Measurements from ENCODE around the gene ITGAE. TPM values are rescaled to one million over a fixed set of nuclear protein-coding genes. Genes with fewer than 3 reads are reported as not detected.

The ITGAE gene, protein sequence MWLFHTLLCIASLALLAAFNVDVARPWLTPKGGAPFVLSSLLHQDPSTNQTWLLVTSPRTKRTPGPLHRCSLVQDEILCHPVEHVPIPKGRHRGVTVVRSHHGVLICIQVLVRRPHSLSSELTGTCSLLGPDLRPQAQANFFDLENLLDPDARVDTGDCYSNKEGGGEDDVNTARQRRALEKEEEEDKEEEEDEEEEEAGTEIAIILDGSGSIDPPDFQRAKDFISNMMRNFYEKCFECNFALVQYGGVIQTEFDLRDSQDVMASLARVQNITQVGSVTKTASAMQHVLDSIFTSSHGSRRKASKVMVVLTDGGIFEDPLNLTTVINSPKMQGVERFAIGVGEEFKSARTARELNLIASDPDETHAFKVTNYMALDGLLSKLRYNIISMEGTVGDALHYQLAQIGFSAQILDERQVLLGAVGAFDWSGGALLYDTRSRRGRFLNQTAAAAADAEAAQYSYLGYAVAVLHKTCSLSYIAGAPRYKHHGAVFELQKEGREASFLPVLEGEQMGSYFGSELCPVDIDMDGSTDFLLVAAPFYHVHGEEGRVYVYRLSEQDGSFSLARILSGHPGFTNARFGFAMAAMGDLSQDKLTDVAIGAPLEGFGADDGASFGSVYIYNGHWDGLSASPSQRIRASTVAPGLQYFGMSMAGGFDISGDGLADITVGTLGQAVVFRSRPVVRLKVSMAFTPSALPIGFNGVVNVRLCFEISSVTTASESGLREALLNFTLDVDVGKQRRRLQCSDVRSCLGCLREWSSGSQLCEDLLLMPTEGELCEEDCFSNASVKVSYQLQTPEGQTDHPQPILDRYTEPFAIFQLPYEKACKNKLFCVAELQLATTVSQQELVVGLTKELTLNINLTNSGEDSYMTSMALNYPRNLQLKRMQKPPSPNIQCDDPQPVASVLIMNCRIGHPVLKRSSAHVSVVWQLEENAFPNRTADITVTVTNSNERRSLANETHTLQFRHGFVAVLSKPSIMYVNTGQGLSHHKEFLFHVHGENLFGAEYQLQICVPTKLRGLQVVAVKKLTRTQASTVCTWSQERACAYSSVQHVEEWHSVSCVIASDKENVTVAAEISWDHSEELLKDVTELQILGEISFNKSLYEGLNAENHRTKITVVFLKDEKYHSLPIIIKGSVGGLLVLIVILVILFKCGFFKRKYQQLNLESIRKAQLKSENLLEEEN
- polyA plus RNA-seq (2011; rRNA removed) (154 and 165 TPM in 2 replicates), polyA plus RNA-seq (2017; fragmentation: RNase III; extraction: RNeasy Plus Mini Kit Qiagen cat#74134 plus additional on column Dnase treatment) (151 to 158 TPM (median 156 TPM) in 3 replicates), polyA minus RNA-seq (2011; rRNA and poly(A)+ RNA removed) (13.0 and 13.7 TPM in 2 replicates)
- polyA plus RNA-seq (2012; cell fraction: cytosol; rRNA removed): 89.1 and 107 TPM in 2 replicates
- polyA plus RNA-seq (2012; cell fraction: nucleus; rRNA removed): 30.4 and 35.7 TPM in 2 replicates

DNA sequence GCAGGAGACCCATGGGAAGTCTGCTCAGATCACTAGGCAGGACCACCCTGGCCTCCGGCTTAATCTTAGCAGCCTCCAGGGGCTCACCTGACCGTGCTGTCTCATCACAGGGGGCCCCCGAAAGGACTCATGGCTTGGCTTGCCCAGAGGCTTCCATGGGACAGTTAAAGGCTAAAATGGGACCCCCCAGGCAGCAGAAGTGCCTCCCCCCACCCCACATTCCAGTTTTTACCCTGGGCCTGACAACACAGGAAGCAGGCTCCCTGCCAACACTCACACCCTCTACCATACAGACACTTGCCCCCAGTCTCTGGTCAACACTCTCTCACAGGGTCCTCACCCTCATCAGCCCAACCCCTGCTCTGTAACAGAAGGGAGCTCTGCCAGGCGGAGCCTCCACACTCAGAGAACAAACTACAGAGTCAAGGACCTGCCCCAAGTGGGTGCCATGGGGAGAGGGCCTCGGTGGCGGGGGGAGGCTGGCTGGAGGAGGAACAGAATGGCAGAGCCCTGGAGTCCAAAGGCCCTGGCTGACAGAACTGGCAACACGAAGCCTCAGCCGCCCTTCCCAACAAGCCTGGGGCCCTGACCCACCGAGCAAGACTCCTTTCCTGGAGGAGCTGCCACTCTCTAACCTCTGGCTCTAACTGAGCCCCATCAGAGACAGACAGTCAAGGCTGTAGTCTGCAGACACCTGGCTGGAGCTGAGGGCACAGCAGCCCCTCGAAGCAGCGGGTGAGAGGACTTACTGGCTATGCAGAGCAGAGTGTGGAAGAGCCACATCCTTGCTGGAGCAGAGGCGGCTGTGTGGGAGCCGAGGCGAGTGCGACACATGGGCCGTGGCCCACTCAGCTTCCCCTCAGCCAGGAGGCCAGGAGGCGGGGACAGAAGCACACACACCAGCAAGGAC lies at the start of gene ITGAE:
Gene ITGAE (minus strand): TSS at position 827 of the 910 bp plus-strand sequence. CDS start 44 bp downstream, at position 783.
- Histone ChIP-seq H3K4me2 (no peak within 1 kb of the TSS), H3K27ac (peak within 1 kb of the TSS in 1 of 2 experiments; percentile 4; a peak in 2 of 6 replicates), H3K4me3 (no peak within 1 kb of the TSS), H3K4me1 (peaks cover 24% of the 10 kb centered on the region; the same call in 2 of the 3 replicates), H3K9me3 (no peaks in the 10 kb centered on the region)
- TF ChIP-seq NPAS2 (CRISPR knock-in tag; IDR thresholded peaks at IDR 0.05; ENCODE audit: borderline replicate concordance): no peak
- no peak for TF ChIP-seq POLR2AphosphoS2 (conservative IDR thresholded peaks at IDR 0.05; ENCODE audit: low read length)
- no peak for TF ChIP-seq CHD4 (IDR thresholded peaks at IDR 0.05; ENCODE audit: borderline replicate concordance)
- TF ChIP-seq ZC3H11A (IDR thresholded peaks at IDR 0.05): no peak
- TF ChIP-seq, protein P1, sequence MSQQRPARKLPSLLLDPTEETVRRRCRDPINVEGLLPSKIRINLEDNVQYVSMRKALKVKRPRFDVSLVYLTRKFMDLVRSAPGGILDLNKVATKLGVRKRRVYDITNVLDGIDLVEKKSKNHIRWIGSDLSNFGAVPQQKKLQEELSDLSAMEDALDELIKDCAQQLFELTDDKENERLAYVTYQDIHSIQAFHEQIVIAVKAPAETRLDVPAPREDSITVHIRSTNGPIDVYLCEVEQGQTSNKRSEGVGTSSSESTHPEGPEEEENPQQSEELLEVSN (IDR thresholded peaks at IDR 0.05; ENCODE audit: borderline replicate concordance, low read depth): no peak
- no peak for TF ChIP-seq HOXB5 (CRISPR knock-in tag; IDR thresholded peaks at IDR 0.05)
- TF ChIP-seq, protein P2, sequence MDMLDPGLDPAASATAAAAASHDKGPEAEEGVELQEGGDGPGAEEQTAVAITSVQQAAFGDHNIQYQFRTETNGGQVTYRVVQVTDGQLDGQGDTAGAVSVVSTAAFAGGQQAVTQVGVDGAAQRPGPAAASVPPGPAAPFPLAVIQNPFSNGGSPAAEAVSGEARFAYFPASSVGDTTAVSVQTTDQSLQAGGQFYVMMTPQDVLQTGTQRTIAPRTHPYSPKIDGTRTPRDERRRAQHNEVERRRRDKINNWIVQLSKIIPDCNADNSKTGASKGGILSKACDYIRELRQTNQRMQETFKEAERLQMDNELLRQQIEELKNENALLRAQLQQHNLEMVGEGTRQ (IDR thresholded peaks at IDR 0.05): no peak
- TF ChIP-seq PHF8 (IDR thresholded peaks at IDR 0.05; ENCODE audit: borderline replicate concordance, low read depth): no peak
- TF ChIP-seq RNF2 (IDR thresholded peaks at IDR 0.05; ENCODE audit: borderline replicate concordance, low read depth): no peak
- no peak for FAIRE-seq
- WGBS (ENCODE audit: missing lambda C conversion rate): 85% methylated on average over 17 of the region's 17 CpGs
- DNase-seq (ENCODE audit: low read depth in 1 of 2, low spot score in 1 of 2): no peak
- ChIA-PET CTCF (interaction anchor here (0.6 to 3.1 kb wide), 10 partner anchors 9 to 327 kb away, joined by 3 to 29 read pairs (median 4); no protein-coding TSS in a partner anchor), POLR2A (no interaction called here)
- ATAC-seq: no peak; a peak in 1 of 6 replicates

DNA sequence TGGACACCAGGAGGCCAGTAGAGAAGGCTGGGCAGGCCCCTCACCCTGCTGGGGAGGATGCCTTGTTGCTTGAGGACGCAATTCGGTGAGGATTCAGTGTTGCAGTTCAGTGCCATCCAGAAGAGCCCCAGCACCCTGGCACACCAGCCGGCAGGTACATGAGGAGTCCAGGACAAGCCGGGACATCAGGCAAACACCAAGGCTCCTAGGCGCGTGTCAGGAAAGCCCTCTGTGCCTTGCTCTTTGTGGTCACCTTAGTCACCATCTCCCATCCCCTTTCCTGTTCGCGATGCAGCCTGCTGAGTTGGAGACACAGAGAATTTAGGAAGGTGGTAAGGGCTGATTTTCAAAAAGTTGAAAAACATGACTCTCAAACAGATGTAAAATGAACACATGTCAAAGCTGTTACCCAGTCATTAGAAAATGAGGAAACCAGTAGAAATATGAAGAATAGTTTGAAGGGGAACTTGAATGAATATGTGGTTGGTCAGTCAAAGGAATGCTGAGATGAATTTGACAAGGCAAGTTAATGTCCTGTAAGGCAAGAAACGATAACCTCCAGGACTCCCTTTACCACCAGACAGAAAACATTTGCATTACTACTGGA lies 47.3 kb upstream of the ITGAE start:
- no peak for FAIRE-seq
- Histone ChIP-seq H3K4me1 (peaks cover 17% of the 10 kb centered on the region), H3K27ac (no peak overlapping the region), H3K4me2 (no peak overlapping the region), H3K9me3 (no peaks in the 10 kb centered on the region), H3K4me3 (no peak overlapping the region)
- TF ChIP-seq CBX2 (IDR thresholded peaks at IDR 0.05; ENCODE audit: borderline replicate concordance, low read depth) (no peak), MAFK (IDR thresholded peaks at IDR 0.05; ENCODE audit: partially characterized antibody) (no peak), ZSCAN20 (CRISPR knock-in tag; IDR thresholded peaks at IDR 0.05) (no peak), MAZ (IDR thresholded peaks at IDR 0.05; ENCODE audit: borderline replicate concordance, low read depth, low read length) (no peak), TP53 (CRISPR knock-in tag; IDR thresholded peaks at IDR 0.05) (no peak), SREBF2 (IDR thresholded peaks at IDR 0.05) (no peak), ZNF302 (CRISPR knock-in tag; IDR thresholded peaks at IDR 0.05) (no peak), CBX8 (IDR thresholded peaks at IDR 0.05) (no peak), CHD2 (IDR thresholded peaks at IDR 0.05; ENCODE audit: low read length, partially characterized antibody) (no peak), RCOR1 (IDR thresholded peaks at IDR 0.05; ENCODE audit: low read depth, low read length) (no peak), RFX5 (IDR thresholded peaks at IDR 0.05) (no peak), JUNB (IDR thresholded peaks at IDR 0.05) (no peak), HOXB5 (CRISPR knock-in tag; IDR thresholded peaks at IDR 0.05) (no peak), EHF (CRISPR knock-in tag; IDR thresholded peaks at IDR 0.05) (no peak)
- ChIA-PET POLR2A (no interaction called here), CTCF (interaction anchor here (1.5 to 11.3 kb wide), 5 partner anchors 13 to 112 kb away, joined by 4 to 224 read pairs (median 72); partner anchors contain the start of gene P2RX1)
- 90% methylated on average over 9 of the region's 9 CpGs for WGBS (ENCODE audit: missing lambda C conversion rate)
- no peak for ATAC-seq
- no peak for DNase-seq (ENCODE audit: low read depth in 1 of 2, low spot score in 1 of 2)

Measured in A549 (cell line).